HG02571 (cell line): ENCODE measurements around the gene SMCO4.
"Not testable (repeated sequence)": the region's sequence is repeated elsewhere in the genome, so short reads cannot be mapped to it uniquely, and the experiment has no call there.

Experiments
- ATAC-seq: cut with Tn5 transposase; IDR thresholded peaks from one replicate; pipeline ENCODE4 v1.9.1; 2021; ENCODE audit warnings: mild to moderate bottlenecking, moderate library complexity; ENCODE audit not compliant: unreplicated experiment

SMCO4 gene

GRCh38 chr11:93480756-93481155 lies 62.4 kb downstream of the SMCO4 start:
- no peak for ATAC-seq

- no peak for ATAC-seq
These were observed 62.9 kb downstream of the SMCO4 start for GRCh38 chr11:93480256-93480655.

GRCh38 chr11:93478841-93479240 lies 64.3 kb downstream of the SMCO4 start:
- ATAC-seq, result no peak

GRCh38 chr11:93477684-93478234 lies 65.4 kb downstream of the SMCO4 start:
- no peak for ATAC-seq

- no peak for ATAC-seq
These were observed 66.4 kb downstream of the SMCO4 start for GRCh38 chr11:93476796-93477195.

GRCh38 chr11:93474123-93474522 lies 69.1 kb downstream of the SMCO4 start:
- ATAC-seq, result no peak

GRCh38 chr11:93468290-93468689 lies 74.9 kb downstream of the SMCO4 start:
- no peak for ATAC-seq

- no peak for ATAC-seq
These were observed 76.1 kb downstream of the SMCO4 start for GRCh38 chr11:93467054-93467453.

- no peak for ATAC-seq
These were observed 78.2 kb downstream of the SMCO4 start for GRCh38 chr11:93464927-93465540.

GRCh38 chr11:93463666-93464065 lies 79.5 kb downstream of the SMCO4 start:
- not testable (repeated sequence) for ATAC-seq

GRCh38 chr11:93458286-93458685 lies 84.9 kb downstream of the SMCO4 start:
- no peak for ATAC-seq

- no peak for ATAC-seq
These were observed 98.5 kb downstream of the SMCO4 start for GRCh38 chr11:93444617-93445073.

- not testable (repeated sequence) for ATAC-seq
These were observed 100.0 kb downstream of the SMCO4 start for GRCh38 chr11:93443232-93443631.

GRCh38 chr11:93432247-93432646 lies 110.9 kb downstream of the SMCO4 start:
- no peak for ATAC-seq
